IMR-90 (cell line): ENCODE data around the gene RMI1. TPM values are rescaled to one million over a fixed set of nuclear protein-coding genes. Genes with fewer than 3 reads are reported as not detected.

ENCODE experiments used
- ATAC-seq: fragments of 200-7000 bp; cut with Tn5 transposase; 2 replicates; pipeline ENCODE4 v1.9.1; 2020; ENCODE audit warnings: low read depth, mild to moderate bottlenecking, moderate library complexity
- BruUV-seq: library from RNA; stranded (reverse); fragments of 400-500 nt; replicated peaks from 2 replicates; lab custom pipeline; 2021; lab: Mats Ljungman, UMichigan
- CTCF ChIA-PET: fragments of 300-600 bp; formaldehyde crosslinking; extraction: SDS; loops from one replicate; lab custom pipeline; 2021; ENCODE audit warnings: antibody characterized with exemption; lab: Yijun Ruan, JAX
- POLR2A ChIA-PET: fragments of 300-600 bp; sonication (Branson Sonifier 250); formaldehyde crosslinking; loops from one replicate; lab custom pipeline; 2022; ENCODE audit warnings: antibody characterized with exemption; ENCODE audit not compliant: unreplicated experiment; lab: Charles Lee
- DNase-seq: peaks from one replicate; pipeline ENCODE4 v3.0.0; 2013
- H2AFZ ChIP-seq: replicated peaks from 2 replicates; pipeline ENCODE3; 2013; ENCODE audit warnings: low read length, mild to moderate bottlenecking; ENCODE audit not compliant: poor library complexity
- H2AK5ac ChIP-seq: 2 replicates; pipeline ENCODE4 v1.6.1; 2013; ENCODE audit warnings: low read depth, low read length, inconsistent platforms
- H2AK9ac ChIP-seq: replicated peaks from 2 replicates; pipeline ENCODE3; 2013; ENCODE audit warnings: mild to moderate bottlenecking, low read depth, low read length, moderate library complexity; ENCODE audit not compliant: poor library complexity
- H2BK120ac ChIP-seq: 2 replicates; pipeline ENCODE4 v1.6.1; 2013; ENCODE audit warnings: low read depth, low read length, inconsistent platforms
- H2BK15ac ChIP-seq: 3 replicates; pipeline ENCODE4 v1.6.1; 2013; ENCODE audit warnings: low read depth, low read length, inconsistent platforms
- H2BK20ac ChIP-seq: 2 replicates; pipeline ENCODE4 v1.6.1; 2013; ENCODE audit warnings: low read depth, mild to moderate bottlenecking, inconsistent platforms, low read length, moderate library complexity
- H2BK5ac ChIP-seq: 2 replicates; pipeline ENCODE4 v1.6.1; 2013; ENCODE audit warnings: mild to moderate bottlenecking, low read depth, low read length, inconsistent platforms; ENCODE audit not compliant: poor library complexity, severe bottlenecking
- H3K14ac ChIP-seq: replicated peaks from 2 replicates; pipeline ENCODE4 v1.6.1; 2013; ENCODE audit warnings: low read depth, low read length, inconsistent platforms
- H3K18ac ChIP-seq: 2 replicates; pipeline ENCODE4 v1.6.1; 2013; ENCODE audit warnings: low read depth, low read length, control low read depth
- H3K23ac ChIP-seq: 2 replicates; pipeline ENCODE4 v1.6.1; 2013; ENCODE audit warnings: low read depth, low read length, inconsistent platforms
- H3K27ac ChIP-seq: 2 replicates; pipeline ENCODE4 v1.5.1; 2013; ENCODE audit warnings: mild to moderate bottlenecking, control low read depth, low read length; ENCODE audit not compliant: insufficient read depth
- H3K27me3 ChIP-seq: 2 replicates; pipeline ENCODE4 v1.6.1; 2013; ENCODE audit warnings: low read length; ENCODE audit not compliant: control insufficient read depth, insufficient read depth
- H3K36me3 ChIP-seq: 2 replicates; pipeline ENCODE4 v1.6.1; 2013; ENCODE audit warnings: low read length, mixed read lengths; ENCODE audit not compliant: control insufficient read depth, insufficient read depth
- H3K4ac ChIP-seq: 2 replicates; pipeline ENCODE4 v1.6.1; 2013; ENCODE audit warnings: low read depth, low read length, inconsistent platforms
- H3K4me1 ChIP-seq: 2 replicates; pipeline ENCODE4 v1.6.1; 2013; ENCODE audit warnings: low read length, mixed read lengths; ENCODE audit not compliant: control insufficient read depth, insufficient read depth
- H3K4me2 ChIP-seq: 2 replicates; pipeline ENCODE4 v1.6.1; 2013; ENCODE audit warnings: low read depth, mild to moderate bottlenecking, control low read depth, low read length, moderate library complexity
- H3K4me3 ChIP-seq: 2 replicates; pipeline ENCODE4 v1.5.1; 2013; ENCODE audit warnings: low read depth, mild to moderate bottlenecking, control low read depth, low read length, moderate library complexity; ENCODE audit not compliant: insufficient read depth
- H3K56ac ChIP-seq: 2 replicates; pipeline ENCODE4 v1.6.1; 2013; ENCODE audit warnings: low read length, inconsistent platforms; ENCODE audit not compliant: insufficient read depth; ENCODE audit errors: extremely low read depth
- H3K79me1 ChIP-seq, 2 experiments: 2 replicates each; pipeline ENCODE4 v1.6.1; 2013; ENCODE audit warnings: low read length in 2 of 2, inconsistent platforms in 1 of 2, low read depth in 1 of 2
- H3K9ac ChIP-seq: 2 replicates; pipeline ENCODE4 v1.6.1; 2013; ENCODE audit warnings: low read depth, low read length, control low read depth
- H3K9me1 ChIP-seq: 2 replicates; pipeline ENCODE4 v1.6.1; 2013; ENCODE audit warnings: low read length, inconsistent platforms; ENCODE audit not compliant: insufficient read depth
- H3K9me3 ChIP-seq: 2 replicates; pipeline ENCODE4 v1.6.1; 2013; ENCODE audit warnings: low read length; ENCODE audit not compliant: control insufficient read depth, insufficient read depth
- H4K20me1 ChIP-seq: 2 replicates; pipeline ENCODE4 v1.6.1; 2013; ENCODE audit warnings: low read length, inconsistent platforms; ENCODE audit not compliant: insufficient read depth
- H4K5ac ChIP-seq: 2 replicates; pipeline ENCODE4 v1.6.1; 2013; ENCODE audit warnings: mild to moderate bottlenecking, low read depth, low read length, control low read depth
- H4K8ac ChIP-seq, 2 experiments: 2 replicates each; pipeline ENCODE4 v1.6.1; 2013; ENCODE audit warnings: low read depth in 2 of 2, low read length in 2 of 2, control low read depth in 1 of 2, inconsistent platforms in 1 of 2
- H4K91ac ChIP-seq: 2 replicates; pipeline ENCODE4 v1.6.1; 2013; ENCODE audit warnings: low read depth, low read length, inconsistent platforms; ENCODE audit not compliant: insufficient read depth
- BHLHE40 ChIP-seq: fragments of 150-350 bp; IDR thresholded peaks from 2 replicates; pipeline ENCODE4 v1.6.1; 2016; ENCODE audit warnings: mild to moderate bottlenecking, low read depth, low read length
- CHD1 ChIP-seq: IDR thresholded peaks from 2 replicates; pipeline ENCODE4 v1.6.1; 2012; ENCODE audit warnings: low read depth, low read length, improper control_type of control experiment
- MXI1 ChIP-seq: IDR thresholded peaks from 2 replicates; pipeline ENCODE4 v1.6.1; 2012; ENCODE audit warnings: low read depth, mild to moderate bottlenecking, low read length, moderate library complexity, borderline replicate concordance
- RCOR1 ChIP-seq: IDR thresholded peaks from 2 replicates; pipeline ENCODE4 v1.6.1; 2012; ENCODE audit warnings: mild to moderate bottlenecking, low read length, improper control_type of control experiment; ENCODE audit not compliant: insufficient replicate concordance
- WGBS, 2 experiments: methylation state at CpG; one replicate each; pipeline versions ENCODE4 v1.1.5 to v1.1.7; 2013; ENCODE audit warnings: missing lambda C conversion rate in 2 of 2; ENCODE audit not compliant: insufficient read length in 1 of 2; ENCODE audit errors: extremely low coverage in 2 of 2; 5-methylcytosine and 5-hydroxymethylcytosine counted together
- dilution Hi-C: fragments of 300-500 bp; cut with HindIII; formaldehyde crosslinking; loops from one replicate; pipeline ENCODE4 v1.14.3; 2018; ENCODE audit warnings: low sequenced_read_pairs; ENCODE audit not compliant: unreplicated experiment
- in situ Hi-C: fragments of 300-500 bp; cut with MboI; formaldehyde crosslinking; loops from 3 replicates; pipeline ENCODE4 v1.14.3; 2019; ENCODE audit warnings: low sequenced_read_pairs, inconsistent platforms, mixed read lengths
- intact Hi-C: fragments of 100-400 bp; cut with micrococcal nuclease; formaldehyde crosslinking; loops from 2 replicates; pipeline ENCODE4 v1.10.0; 2022
- polyA plus RNA-seq, 3 experiments: library from polyadenylated mRNA; depleted of rRNA; stranded (reverse); fragments of >200 nt; gene quantifications; 2 replicates each; pipeline ENCODE4 v1.2.3, GENCODE V29; 2012; ENCODE audit warnings: low replicate concordance in 1 of 3
- total RNA-seq: library from RNA; depleted of rRNA; stranded (reverse); fragments of >200 nt; gene quantifications from 2 replicates; pipeline ENCODE4 v1.2.3, GENCODE V29; 2012
- TF ChIP-seq, protein P1 (sequence below): fragments of 150-350 bp; IDR thresholded peaks from 2 replicates; pipeline ENCODE4 v1.6.1; 2017; ENCODE audit warnings: mild to moderate bottlenecking, antibody characterized with exemption, low read length, low read depth

Gene RMI1
- total and polyA plus RNA-seq, 2 of the 4 experiments (the other 2 are of a cell fraction) = 4.4 to 6.8 TPM

- H2AK9ac ChIP-seq = peak overlapping the region; percentile 85
- peak overlapping the region; percentile 50; the same call in 1 of the 2 replicates for H3K4ac ChIP-seq
- peak; percentile 37 for DNase-seq
- H3K4me1 ChIP-seq = peaks cover 2% of the 10 kb centered on the region; the same call in 1 of the 2 replicates
- H3K9me3 ChIP-seq = no peaks in the 10 kb centered on the region
- peak overlapping the region; percentile 59; the same call in 1 of the 2 replicates for H2AK5ac ChIP-seq
- no peak overlapping the region for H3K4me3 ChIP-seq
- peaks cover 3% of the 10 kb centered on the region; the same call in 1 of the 2 replicates for H3K36me3 ChIP-seq
- peak; percentile 77 for ATAC-seq
- peak overlapping the region; percentile 27; the same call in 1 of the 2 replicates for H3K27ac ChIP-seq
- H3K14ac ChIP-seq = peak overlapping the region; percentile 10; the same call in 1 of the 2 replicates
- H2AFZ ChIP-seq = peak overlapping the region; percentile 78
- H2BK15ac ChIP-seq = peak overlapping the region; percentile 84; the same call in 1 of the 3 replicates
- H3K56ac ChIP-seq = peak overlapping the region; percentile 6; the same call in 1 of the 2 replicates
- no TSS peak for BruUV-seq
- POLR2A ChIA-PET = no interaction called here
- peaks cover 12 to 26% of the 10 kb centered on the region in 2 experiments for H3K79me1 ChIP-seq
- peak overlapping the region; percentile 62; the same call in 1 of the 2 replicates for H2BK120ac ChIP-seq
- H4K20me1 ChIP-seq = no peaks in the 10 kb centered on the region
- H3K9me1 ChIP-seq = no peaks in the 10 kb centered on the region
- CTCF ChIA-PET = no interaction called here
- H2BK5ac ChIP-seq = peak overlapping the region; percentile 37
- H3K18ac ChIP-seq = no peak overlapping the region
- no peaks in the 10 kb centered on the region for H3K27me3 ChIP-seq
- no peak overlapping the region for H3K9ac ChIP-seq
- no peak overlapping the region for H3K4me2 ChIP-seq
- H3K23ac ChIP-seq = no peak overlapping the region
- H2BK20ac ChIP-seq = no peak overlapping the region
- in situ Hi-C loops = no loop called here
- H4K91ac ChIP-seq = 0 out of 2 replicates have a peak overlapping the region, but pooled peaks have one; percentile 47
- peak overlapping the region in 1 of 2 experiments; percentile 93; a peak in 2 of 4 replicates for H4K8ac ChIP-seq
- dilution Hi-C loops = no loop called here
- intact Hi-C loops = loop anchor here (10.0 kb wide), 1 partner anchor 282 kb away; the partner anchor contains the start of gene UBQLN1
- TF ChIP-seq BHLHE40 (peak; percentile 88), CHD1 (no peak), MXI1 (no peak), RCOR1 (no peak)
- TF ChIP-seq, protein P1, sequence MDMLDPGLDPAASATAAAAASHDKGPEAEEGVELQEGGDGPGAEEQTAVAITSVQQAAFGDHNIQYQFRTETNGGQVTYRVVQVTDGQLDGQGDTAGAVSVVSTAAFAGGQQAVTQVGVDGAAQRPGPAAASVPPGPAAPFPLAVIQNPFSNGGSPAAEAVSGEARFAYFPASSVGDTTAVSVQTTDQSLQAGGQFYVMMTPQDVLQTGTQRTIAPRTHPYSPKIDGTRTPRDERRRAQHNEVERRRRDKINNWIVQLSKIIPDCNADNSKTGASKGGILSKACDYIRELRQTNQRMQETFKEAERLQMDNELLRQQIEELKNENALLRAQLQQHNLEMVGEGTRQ = no peak
- H4K5ac ChIP-seq = no peak overlapping the region
- WGBS, 2 experiments = no CpG with 5 or more reads among the region's 11 CpGs
Observed at GRCh38 chr9:83986765-83987401, 6.3 kb downstream of the RMI1 start.
